NCI-H748 (cell line): ENCODE data around the gene CYP4F22.
"Not testable (repeated sequence)": the region's sequence is repeated elsewhere in the genome, so short reads cannot be mapped to it uniquely, and the experiment has no call there.

ENCODE experiments used
- DNase-seq: peaks from one replicate; lab custom pipeline; 2025; ENCODE audit not compliant: unreplicated experiment; lab: John Stamatoyannopoulos, UW

CYP4F22 gene

GRCh38 chr19:15488489-15489226 is 19.7 kb upstream of the CYP4F22 start:
- DNase-seq = no peak

- no peak for DNase-seq
These were observed 13.2 kb upstream of the CYP4F22 start for GRCh38 chr19:15495151-15495550.

- DNase-seq = no peak
These were observed 10.0 kb upstream of the CYP4F22 start for GRCh38 chr19:15498156-15498858.

- DNase-seq = no peak
These were observed 9.4 kb upstream of the CYP4F22 start for GRCh38 chr19:15498910-15499309.

GRCh38 chr19:15501596-15501995 is 6.7 kb upstream of the CYP4F22 start:
- DNase-seq = no peak

- DNase-seq = no peak
These were observed 6.1 kb upstream of the CYP4F22 start for GRCh38 chr19:15502264-15502663.

GRCh38 chr19:15506074-15506571 is 2.2 kb upstream of the CYP4F22 start:
- no peak for DNase-seq

- DNase-seq = no peak
These were observed 974 bp upstream of the CYP4F22 start for GRCh38 chr19:15507068-15508034.

GRCh38 chr19:15511671-15512424 is 3.5 kb downstream of the CYP4F22 start:
- no peak for DNase-seq

GRCh38 chr19:15515227-15515625 is 6.9 kb downstream of the CYP4F22 start:
- not testable (repeated sequence) for DNase-seq

- no peak for DNase-seq
These were observed 8.0 kb downstream of the CYP4F22 start for GRCh38 chr19:15516363-15516762.

- DNase-seq = no peak
These were observed 9.5 kb downstream of the CYP4F22 start for GRCh38 chr19:15517778-15518177.

- DNase-seq = no peak
These were observed 11.2 kb downstream of the CYP4F22 start for GRCh38 chr19:15519433-15519976.

GRCh38 chr19:15524781-15525180 is 16.5 kb downstream of the CYP4F22 start:
- no peak for DNase-seq

GRCh38 chr19:15525291-15525690 is 17.0 kb downstream of the CYP4F22 start:
- DNase-seq = no peak

- DNase-seq = no peak
These were observed 18.1 kb downstream of the CYP4F22 start for GRCh38 chr19:15526408-15526807.

- no peak for DNase-seq
These were observed 19.4 kb downstream of the CYP4F22 start for GRCh38 chr19:15527705-15528104.

GRCh38 chr19:15529774-15530372 is 21.5 kb downstream of the CYP4F22 start:
- DNase-seq = no peak

GRCh38 chr19:15532779-15533521 is 24.6 kb downstream of the CYP4F22 start:
- no peak for DNase-seq
